CD4-positive, alpha-beta T cell treated with Interleukin-17A for 4 hours (primary cell): Measurements from ENCODE around the gene TMEM222.
A peak's percentile ranks its signal among the peaks of the same experiment; 100 is the strongest.

Experiments used
- DNase-seq: peaks from one replicate; pipeline ENCODE4 v3.0.0-alpha.2; 2020; ENCODE audit warnings: mixed read lengths

TMEM222 gene

GRCh38 chr1:27342778-27343638 is 21.0 kb downstream of the TMEM222 start:
- peak; percentile 88 for DNase-seq

GRCh38 chr1:27343639-27344025 is 21.7 kb downstream of the TMEM222 start:
- no peak for DNase-seq

DNA sequence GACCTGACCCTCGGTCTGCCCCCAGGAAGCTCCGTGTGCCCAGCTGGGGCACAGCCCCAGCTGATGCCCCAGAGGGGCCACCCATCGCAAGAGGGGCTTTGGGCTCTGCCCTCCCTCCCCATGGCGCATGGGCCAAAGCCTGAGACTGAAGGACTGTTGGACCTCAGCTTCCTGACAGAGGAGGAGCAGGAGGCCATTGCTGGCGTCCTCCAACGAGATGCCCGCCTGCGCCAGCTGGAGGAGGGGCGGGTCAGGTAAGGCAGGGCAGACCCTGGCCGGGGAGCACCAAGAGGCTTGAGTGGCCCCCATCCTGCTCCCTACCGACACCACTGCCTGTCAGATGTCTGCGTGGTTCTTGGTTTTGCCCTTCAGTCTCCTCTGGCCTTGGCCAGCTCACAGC is 23.3 kb downstream of the TMEM222 start:
- DNase-seq, result no peak

DNA sequence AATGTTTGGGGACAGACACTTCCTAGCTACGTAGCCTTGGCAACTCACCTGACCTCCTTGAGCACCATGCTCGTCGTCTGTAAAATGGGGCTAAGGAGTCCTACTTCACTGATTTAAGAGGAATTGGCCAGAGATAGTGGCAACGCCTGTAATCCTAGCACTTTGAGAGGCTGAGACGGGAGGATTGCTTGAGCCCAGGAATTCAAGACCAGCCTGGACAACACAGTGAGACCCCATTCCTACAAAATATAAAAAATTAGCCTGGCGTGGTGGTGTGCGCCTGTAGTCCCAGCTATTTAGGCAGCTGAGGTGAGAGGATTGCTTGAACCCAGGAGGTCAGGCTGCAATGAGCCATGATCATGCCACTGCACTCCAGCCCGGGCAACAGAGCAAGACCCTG is 24.4 kb downstream of the TMEM222 start:
- no peak for DNase-seq

GRCh38 chr1:27346991-27347624 is 25.1 kb downstream of the TMEM222 start:
- no peak for DNase-seq

GRCh38 chr1:27348861-27349783 is 27.2 kb downstream of the TMEM222 start:
- DNase-seq, result peak; percentile 49

- peak; percentile 19 for DNase-seq
These were observed 28.1 kb downstream of the TMEM222 start for GRCh38 chr1:27349784-27350662.

- no peak for DNase-seq
These were observed 28.9 kb downstream of the TMEM222 start for GRCh38 chr1:27350663-27351540.

GRCh38 chr1:27351541-27352107 is 29.7 kb downstream of the TMEM222 start:
- DNase-seq, result no peak

DNA sequence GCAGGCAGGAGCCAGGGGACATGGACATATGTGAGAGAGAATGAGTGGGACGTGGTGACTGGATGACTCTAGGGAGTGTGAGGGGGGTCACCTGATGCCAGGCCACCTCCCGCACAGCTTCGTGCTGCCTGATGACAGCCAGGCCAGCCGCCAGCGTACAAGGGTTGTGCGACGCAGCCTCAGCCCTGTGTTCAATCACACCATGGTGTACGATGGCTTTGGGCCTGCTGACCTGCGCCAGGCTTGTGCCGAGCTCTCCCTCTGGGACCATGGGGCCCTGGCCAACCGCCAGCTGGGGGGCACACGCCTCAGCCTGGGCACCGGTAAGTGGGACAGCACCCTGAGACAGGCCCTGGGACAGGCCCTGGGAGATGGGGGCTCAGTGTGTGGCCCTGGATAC is 31.2 kb downstream of the TMEM222 start:
- DNase-seq, result no peak

DNA sequence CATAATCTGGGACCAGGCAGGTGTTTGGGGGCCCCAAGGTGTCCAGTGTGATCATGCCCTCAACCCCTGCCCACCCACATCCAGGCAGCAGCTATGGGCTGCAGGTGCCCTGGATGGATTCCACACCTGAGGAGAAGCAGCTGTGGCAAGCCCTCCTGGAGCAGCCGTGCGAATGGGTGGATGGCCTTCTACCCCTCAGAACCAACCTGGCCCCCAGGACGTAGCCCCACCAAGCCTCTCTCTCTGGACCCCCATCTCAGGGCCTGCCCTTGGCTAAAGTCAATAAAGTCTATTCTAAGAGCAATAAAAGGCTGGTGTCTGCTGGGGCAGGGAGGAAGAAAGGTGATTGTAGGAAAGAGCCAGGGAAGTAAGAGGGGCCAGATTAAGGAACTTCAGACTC is 31.7 kb downstream of the TMEM222 start:
- no peak for DNase-seq

GRCh38 chr1:27355683-27356082 is 33.7 kb downstream of the TMEM222 start:
- no peak for DNase-seq

DNA sequence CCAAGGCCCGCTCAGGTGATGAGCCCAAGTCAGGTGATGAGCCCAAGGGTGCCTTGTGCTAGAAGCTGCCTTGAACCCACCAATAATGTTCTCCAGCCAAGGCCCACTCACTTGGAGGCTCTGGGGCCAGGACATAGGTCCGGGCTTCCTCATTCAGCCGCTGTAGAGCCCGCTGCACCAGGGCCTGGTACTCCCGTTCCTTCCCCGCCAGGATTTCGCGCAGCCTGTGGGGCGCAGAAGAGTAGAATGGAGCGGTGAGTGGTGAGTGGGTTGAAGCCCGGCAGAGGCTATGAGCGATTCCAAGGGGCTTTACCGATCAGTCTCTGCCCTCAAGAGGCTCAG is 34.3 kb downstream of the TMEM222 start:
- DNase-seq, result no peak

DNA sequence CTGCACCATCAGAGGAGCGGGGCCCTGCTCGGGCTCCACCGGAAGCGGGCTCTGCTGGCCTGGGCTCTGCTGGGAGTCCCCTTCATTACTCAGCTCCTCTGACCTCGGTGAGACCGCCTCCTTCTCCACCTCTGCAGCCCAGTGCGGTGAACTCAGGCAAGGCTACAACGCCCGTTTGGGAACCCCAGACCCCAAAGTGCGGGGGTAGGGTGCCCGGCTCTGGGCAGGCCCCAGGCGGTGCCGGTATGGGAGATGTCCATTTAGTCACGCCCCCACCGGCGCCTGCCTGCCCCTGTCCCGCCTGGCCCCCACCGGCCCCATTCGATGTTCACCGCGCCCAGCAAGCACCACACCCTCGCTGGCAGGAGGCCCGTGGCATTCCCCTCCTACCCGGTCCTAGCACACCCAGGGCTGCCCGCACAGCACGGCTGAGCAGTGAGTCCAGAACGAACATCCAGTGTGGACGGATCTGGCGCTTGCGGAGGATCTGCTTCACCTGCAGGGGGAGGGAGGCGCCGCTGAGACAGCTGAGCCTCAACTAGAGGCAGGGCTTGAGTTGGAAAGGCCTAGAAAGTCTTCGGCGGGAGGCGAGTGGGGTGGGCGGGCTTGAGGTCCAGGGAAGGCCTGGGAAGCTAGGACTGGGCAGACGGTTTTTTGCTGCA is 34.8 kb downstream of the TMEM222 start:
- peak; percentile 72 for DNase-seq

DNA sequence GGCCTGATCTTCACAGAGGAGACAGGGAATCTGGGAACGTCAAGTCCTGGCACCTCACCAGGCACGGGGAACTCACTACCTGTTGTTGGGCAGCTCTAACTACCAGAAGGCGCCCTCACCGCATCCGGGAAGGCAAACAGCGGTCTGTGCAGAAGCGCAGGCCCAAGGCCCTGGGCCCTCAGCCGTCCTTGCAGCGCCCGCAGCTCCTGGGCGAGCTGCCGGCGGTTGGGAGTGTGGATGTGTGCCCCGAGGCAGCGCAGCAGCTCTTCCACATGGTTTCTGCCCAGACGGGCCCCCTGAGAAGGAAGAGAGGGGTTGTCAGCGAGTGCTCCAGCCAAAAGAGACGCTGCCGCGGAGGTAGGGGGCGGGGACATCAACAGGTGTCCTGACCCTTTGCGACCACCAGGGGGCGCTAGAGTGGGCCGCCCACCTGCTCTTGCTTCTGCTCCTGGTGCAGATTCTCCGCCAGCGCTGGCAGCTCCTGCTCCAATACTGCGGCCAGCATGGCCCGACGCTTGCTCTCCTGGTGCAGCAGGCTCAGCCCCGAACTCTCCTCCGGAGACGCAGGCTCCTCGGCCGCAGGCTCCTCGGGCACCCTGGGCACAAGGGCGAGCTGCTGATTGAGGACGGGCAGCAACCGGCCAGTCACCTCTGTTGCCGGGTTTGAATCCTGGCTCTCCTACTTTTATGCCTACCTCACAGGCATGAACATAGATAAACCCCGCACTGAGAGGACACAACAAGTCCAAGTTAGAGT is 35.5 kb downstream of the TMEM222 start:
- peak; percentile 86 for DNase-seq

GRCh38 chr1:27358038-27358927 is 36.3 kb downstream of the TMEM222 start:
- no peak for DNase-seq

GRCh38 chr1:27358928-27359313 is 37.0 kb downstream of the TMEM222 start:
- no peak for DNase-seq

DNA sequence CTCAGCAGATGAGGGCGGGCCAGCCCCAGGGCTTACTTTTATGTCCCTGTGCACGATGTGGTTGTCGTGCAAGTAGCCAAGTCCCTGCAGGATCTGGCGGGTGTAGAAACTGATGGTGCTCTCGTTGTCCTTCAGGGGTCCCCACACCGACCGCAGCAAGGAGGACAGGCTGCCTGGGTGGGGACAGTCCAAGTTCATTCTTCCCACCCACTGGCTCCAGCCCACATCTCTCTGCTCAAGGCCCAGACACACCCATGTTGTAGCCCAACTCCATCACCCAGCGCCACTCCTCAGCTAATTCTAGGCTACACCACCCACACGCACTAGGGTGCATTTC is 37.8 kb downstream of the TMEM222 start:
- no peak for DNase-seq
